ENCODE data around the gene ARAF. TPM values are rescaled to one million over a fixed set of nuclear protein-coding genes. Genes with fewer than 3 reads are reported as not detected.

The ARAF gene
- total RNA-seq, 1 experiment from 2014 or later: 60.0 TPM

- DNase-seq (ENCODE audit: low spot score): no peak
- BruUV-seq (replicated peaks): no TSS peak
Measured at GRCh38 chrX:47514533-47515235, 46.3 kb upstream of the ARAF start.

GRCh38 chrX:47515941-47516665, 44.9 kb upstream of the ARAF start:
- H3K4me1 ChIP-seq (ENCODE audit: insufficient read depth, low read length, poor library complexity, severe bottlenecking): no peaks in the 10 kb centered on the region
- ChIA-PET CTCF (no interaction called here), POLR2A (ENCODE audit: low non-redundant PET) (no interaction called here)
- no peaks in the 10 kb centered on the region for H3K27me3 ChIP-seq (replicated peaks; ENCODE audit: insufficient read depth, low read depth, low read length, poor library complexity)
- intact Hi-C loops (cut with micrococcal nuclease; ENCODE audit: unreplicated experiment): no loop called here
- no peak for TF ChIP-seq CTCF (conservative IDR thresholded peaks at IDR 0.05; ENCODE audit: low read depth, low read length)
- TF ChIP-seq EZH2 (IDR thresholded peaks at IDR 0.05; ENCODE audit: borderline replicate concordance, low read depth, low read length, poor library complexity, severe bottlenecking): no peak
- no peak overlapping the region for H3K27ac ChIP-seq (ENCODE audit: low read depth, low read length, poor library complexity, severe bottlenecking)
- BruUV-seq (replicated peaks): no TSS peak
- H3K4me3 ChIP-seq (ENCODE audit: low read depth, low read length, poor library complexity, severe bottlenecking): no peak overlapping the region
- H3K36me3 ChIP-seq (ENCODE audit: insufficient read depth, low read length, poor library complexity, severe bottlenecking): no peaks in the 10 kb centered on the region
- no peak for DNase-seq (ENCODE audit: low spot score)
- H3K9me3 ChIP-seq (ENCODE audit: low read depth, low read length, poor library complexity, severe bottlenecking): no peaks in the 10 kb centered on the region

More at GRCh38 chrX:47514533-47515235, 46.3 kb upstream of the ARAF start:
- Histone ChIP-seq H3K36me3 (ENCODE audit: insufficient read depth, low read length, poor library complexity, severe bottlenecking) (no peaks in the 10 kb centered on the region), H3K9me3 (ENCODE audit: low read depth, low read length, poor library complexity, severe bottlenecking) (no peaks in the 10 kb centered on the region), H3K27ac (ENCODE audit: low read depth, low read length, poor library complexity, severe bottlenecking) (no peak overlapping the region), H3K4me1 (ENCODE audit: insufficient read depth, low read length, poor library complexity, severe bottlenecking) (no peaks in the 10 kb centered on the region), H3K4me3 (ENCODE audit: low read depth, low read length, poor library complexity, severe bottlenecking) (no peak overlapping the region), H3K27me3 (replicated peaks; ENCODE audit: insufficient read depth, low read depth, low read length, poor library complexity) (no peaks in the 10 kb centered on the region)
- ChIA-PET CTCF (no interaction called here), POLR2A (ENCODE audit: low non-redundant PET) (no interaction called here)
- TF ChIP-seq EZH2 (IDR thresholded peaks at IDR 0.05; ENCODE audit: borderline replicate concordance, low read depth, low read length, poor library complexity, severe bottlenecking) (no peak), CTCF (conservative IDR thresholded peaks at IDR 0.05; ENCODE audit: low read depth, low read length) (no peak)
- intact Hi-C loops (cut with micrococcal nuclease; ENCODE audit: unreplicated experiment): no loop called here

GRCh38 chrX:47518144-47518543, 42.9 kb upstream of the ARAF start:
- TF ChIP-seq EZH2 (IDR thresholded peaks at IDR 0.05; ENCODE audit: borderline replicate concordance, low read depth, low read length, poor library complexity, severe bottlenecking): no peak
- TF ChIP-seq CTCF (conservative IDR thresholded peaks at IDR 0.05; ENCODE audit: low read depth, low read length): no peak

More at GRCh38 chrX:47518144-47518543, 42.9 kb upstream of the ARAF start:
- no peak overlapping the region for H3K4me3 ChIP-seq (ENCODE audit: low read depth, low read length, poor library complexity, severe bottlenecking)
- CTCF ChIA-PET: no interaction called here
- H3K36me3 ChIP-seq (ENCODE audit: insufficient read depth, low read length, poor library complexity, severe bottlenecking): no peaks in the 10 kb centered on the region
- no peaks in the 10 kb centered on the region for H3K27me3 ChIP-seq (replicated peaks; ENCODE audit: insufficient read depth, low read depth, low read length, poor library complexity)
- H3K4me1 ChIP-seq (ENCODE audit: insufficient read depth, low read length, poor library complexity, severe bottlenecking): no peaks in the 10 kb centered on the region
- intact Hi-C loops (cut with micrococcal nuclease; ENCODE audit: unreplicated experiment): no loop called here
- POLR2A ChIA-PET (ENCODE audit: low non-redundant PET): no interaction called here
- no TSS peak for BruUV-seq (replicated peaks)
- DNase-seq (ENCODE audit: low spot score): no peak
- no peak overlapping the region for H3K27ac ChIP-seq (ENCODE audit: low read depth, low read length, poor library complexity, severe bottlenecking)
- H3K9me3 ChIP-seq (ENCODE audit: low read depth, low read length, poor library complexity, severe bottlenecking): no peaks in the 10 kb centered on the region
